ENCODE measurements around the gene ETHE1.
A peak's percentile ranks its signal among the peaks of the same experiment; 100 is the strongest.

The ETHE1 gene, protein sequence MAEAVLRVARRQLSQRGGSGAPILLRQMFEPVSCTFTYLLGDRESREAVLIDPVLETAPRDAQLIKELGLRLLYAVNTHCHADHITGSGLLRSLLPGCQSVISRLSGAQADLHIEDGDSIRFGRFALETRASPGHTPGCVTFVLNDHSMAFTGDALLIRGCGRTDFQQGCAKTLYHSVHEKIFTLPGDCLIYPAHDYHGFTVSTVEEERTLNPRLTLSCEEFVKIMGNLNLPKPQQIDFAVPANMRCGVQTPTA

DNA sequence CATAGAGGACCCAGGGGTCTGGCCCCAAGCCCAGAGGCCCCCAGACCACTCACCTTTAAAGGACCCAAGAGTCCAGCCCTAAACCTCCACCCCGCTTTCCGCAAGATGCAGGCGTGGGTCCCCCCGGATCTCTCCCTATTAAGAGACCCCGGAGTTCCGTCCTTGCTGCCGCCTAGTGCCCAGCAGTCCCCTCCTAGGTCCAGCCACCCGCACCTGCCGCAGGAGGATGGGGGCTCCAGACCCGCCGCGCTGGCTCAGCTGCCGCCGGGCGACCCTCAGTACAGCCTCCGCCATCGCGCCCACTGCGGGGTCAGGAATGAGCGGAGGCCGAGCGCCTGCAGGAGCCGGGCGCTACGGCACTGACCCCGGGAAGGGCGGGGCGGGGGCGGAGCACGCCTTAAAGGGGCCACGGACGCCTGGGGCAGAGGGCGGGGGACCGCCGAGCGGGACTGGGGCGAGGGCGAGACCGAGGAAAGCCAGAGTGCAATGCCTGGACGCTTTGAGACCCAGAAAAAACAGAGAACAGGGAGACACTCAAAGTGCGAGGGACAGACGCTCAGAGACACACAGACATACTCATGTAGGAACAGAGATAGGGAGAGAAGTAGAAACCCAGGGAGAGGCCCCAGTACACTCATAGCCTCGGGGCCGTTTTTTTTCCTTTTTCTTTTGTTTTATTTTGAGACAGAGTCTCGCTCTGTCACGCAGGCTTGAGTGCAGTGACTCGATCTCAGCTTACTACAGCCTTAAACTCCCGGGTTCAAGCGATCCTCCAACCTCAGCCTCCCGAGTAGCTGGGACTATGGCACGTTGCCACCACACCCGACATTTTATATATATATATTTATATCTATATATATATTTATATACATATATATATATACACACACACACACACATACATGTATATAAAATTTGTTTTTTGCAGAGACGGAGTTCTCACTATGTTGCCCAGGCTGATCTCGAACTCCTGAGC lies at the start of gene ETHE1:
ETHE1 (minus strand) TSS at position 318 of the 976 bp plus-strand sequence; CDS start at position 294, 24 bp downstream.
- DNase-seq (ENCODE audit: low spot score) = peak; percentile 80

DNA sequence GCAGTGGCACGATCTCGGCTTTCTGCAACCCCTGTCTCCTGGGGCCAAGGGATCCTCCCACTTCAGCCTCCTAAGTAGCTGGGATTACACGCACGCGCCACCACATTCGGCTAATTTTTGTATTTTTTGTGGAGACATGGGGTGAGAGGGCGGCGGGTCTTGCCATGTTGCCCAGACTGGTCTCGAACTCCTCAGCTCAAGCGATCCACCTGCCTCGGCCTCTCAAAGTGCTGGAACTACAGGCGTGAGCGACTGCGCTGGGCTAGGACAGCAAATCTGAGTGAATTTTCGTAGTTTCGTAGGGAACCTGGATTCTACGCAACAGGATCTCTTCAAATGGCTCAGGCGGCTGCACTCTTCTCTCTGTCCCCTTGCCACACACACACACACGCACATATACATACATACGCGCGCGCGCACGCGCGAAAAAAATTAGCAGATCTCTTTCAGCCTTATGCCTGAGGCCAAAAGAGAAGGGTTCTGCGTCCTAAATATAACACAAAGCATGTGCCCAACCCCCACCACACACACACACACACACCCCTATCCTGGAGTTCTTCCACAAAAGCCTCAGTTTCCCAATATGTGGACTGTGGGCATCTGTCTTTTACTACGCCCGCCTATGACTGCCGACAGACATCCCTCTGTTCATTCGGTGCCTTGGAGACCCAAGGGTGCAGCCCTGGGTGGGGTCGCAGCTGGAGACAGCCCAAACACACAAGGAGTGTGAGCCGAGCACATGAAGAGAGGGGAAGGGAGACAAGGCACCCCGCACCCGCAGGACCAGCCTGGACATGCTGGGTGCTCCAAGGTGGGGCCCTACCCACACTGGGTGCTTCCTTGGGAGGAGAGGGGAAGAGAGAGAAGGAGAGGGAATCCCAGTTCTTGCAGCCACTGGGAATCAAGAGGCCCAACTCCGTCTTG lies 49.2 kb upstream of the ETHE1 start:
- no peak for DNase-seq (ENCODE audit: low spot score)

DNA sequence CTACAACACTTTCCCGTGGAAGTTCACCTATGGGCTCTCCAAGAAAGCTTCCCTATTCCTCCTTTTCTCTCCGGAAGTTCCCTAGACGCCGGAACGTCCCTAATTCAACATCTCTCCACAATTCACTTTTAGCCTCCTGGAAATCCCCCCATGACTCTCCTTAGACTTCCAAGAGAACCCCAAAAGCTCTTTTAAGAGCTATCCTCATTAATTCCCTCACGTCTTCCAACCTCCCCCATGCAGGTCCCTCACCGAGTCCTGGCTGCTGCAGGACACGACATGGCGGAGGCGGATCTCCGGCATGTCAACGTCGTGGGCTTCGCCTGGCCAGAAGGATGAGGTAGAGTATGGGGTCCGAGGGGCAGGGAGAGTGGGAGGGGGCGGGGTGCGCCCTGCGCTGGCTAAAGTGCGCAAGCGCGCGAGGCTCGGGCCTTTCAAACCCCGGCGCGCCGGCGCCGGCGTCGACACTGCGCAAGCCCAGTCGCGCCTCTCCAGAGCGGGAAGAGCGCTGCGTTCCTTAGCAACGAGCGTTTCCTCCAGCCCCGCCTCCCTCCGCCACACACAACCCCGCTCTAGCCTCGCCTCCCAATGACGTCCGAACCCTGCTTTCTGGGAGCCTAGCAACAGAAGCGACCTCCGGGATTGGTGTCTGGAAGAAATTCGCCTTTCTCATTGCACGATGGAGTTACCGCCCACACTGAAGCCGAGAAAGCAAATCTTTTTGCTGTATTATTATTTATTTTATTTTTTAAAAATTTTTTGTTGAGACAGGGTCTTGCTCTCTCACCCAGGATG lies 48.4 kb upstream of the ETHE1 start, which contains the start of the genes PINLYP and XRCC1:
PINLYP (plus strand) TSS at position 646 of the 795 bp plus-strand sequence. CDS start 1,391 bp downstream, outside the sequence.
XRCC1 (minus strand) TSS at position 372 of the 795 bp plus-strand sequence; CDS start at position 303, 69 bp downstream.
- peak; percentile 98 for DNase-seq (ENCODE audit: low spot score)

DNA sequence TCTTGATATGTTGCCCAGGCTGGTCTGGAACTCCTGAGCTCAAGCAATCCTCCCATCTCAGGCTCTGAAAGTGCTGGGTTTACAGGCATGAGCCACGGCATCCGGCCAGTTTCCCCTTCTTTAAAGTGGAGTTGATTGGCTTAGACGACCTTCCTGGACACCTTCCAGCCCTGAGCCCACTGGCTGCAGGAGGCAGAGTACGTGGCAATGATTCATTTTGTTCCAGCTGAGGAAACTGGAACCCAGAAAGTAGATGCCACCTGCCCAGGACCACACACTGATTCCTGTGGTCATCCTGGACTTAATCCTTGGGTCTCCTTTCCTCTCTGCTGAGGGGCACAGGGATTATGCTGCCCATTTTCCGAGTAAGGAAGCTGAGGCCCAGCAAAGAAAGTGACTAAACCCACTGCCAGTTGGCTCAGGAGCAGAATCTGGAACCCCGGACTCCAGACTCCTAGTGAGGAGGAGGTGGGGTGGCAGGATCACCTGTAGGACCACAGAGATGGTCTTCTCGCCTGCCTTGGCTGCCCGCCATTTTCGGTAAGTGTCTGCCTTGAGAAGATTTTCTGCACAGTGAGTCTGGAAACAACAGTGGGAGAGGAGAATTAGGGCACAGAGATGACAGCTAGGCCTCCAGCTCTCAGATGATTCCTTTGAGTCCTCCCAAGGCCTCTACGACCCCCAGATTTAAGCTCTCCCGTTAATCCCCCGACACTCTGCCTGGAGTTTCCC lies 47.6 kb upstream of the ETHE1 start:
- no peak for DNase-seq (ENCODE audit: low spot score)

DNA sequence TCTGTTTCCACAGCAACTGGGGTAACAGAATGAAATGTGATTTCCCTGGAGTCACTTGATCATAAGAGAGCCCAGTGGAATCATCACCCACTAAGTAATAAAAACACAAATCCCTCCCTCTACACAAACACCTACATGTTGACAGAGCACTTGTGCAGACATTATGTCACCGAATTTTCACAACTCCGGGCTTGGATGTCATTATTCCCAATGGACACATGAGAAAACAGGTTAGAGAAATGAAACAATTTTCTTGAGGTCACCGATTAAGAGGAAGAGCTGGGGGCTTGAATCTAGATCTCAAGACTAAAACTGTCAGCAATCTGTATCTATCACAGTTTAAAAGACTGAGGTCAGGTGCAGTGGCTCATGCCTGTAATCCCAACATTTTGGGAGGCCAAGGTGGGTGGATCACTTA lies 45.2 kb upstream of the ETHE1 start:
- DNase-seq (ENCODE audit: low spot score) = no peak

DNA sequence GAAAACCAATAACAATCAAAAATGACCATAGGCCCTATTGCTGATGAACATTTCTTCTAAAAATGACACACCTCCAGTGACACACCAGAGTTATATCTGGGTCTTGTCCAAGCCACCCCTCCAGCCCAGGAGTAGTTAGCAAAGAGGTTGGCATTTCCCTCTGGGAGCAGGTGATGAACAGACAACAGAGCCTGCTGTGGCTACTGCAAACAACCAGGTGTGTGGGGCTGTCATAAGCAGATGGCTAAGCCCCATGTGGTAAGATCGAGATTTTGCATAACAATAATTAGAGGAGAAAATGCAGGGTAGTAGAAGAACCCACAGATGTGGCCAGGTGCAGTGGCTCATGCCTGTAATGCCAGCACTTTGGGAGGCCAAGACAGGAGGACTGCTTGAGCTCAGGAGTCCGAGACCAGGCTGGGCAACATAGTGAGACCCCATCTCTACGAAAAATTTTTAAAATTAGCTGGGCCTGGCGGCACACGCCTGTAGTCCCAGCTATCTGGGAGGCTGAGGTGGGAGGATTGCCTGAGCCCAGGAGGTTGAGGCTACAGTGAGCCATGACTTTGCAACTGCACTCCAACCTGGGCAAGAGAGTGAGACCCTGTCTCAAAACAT lies 43.3 kb upstream of the ETHE1 start:
- no peak for DNase-seq (ENCODE audit: low spot score)

DNA sequence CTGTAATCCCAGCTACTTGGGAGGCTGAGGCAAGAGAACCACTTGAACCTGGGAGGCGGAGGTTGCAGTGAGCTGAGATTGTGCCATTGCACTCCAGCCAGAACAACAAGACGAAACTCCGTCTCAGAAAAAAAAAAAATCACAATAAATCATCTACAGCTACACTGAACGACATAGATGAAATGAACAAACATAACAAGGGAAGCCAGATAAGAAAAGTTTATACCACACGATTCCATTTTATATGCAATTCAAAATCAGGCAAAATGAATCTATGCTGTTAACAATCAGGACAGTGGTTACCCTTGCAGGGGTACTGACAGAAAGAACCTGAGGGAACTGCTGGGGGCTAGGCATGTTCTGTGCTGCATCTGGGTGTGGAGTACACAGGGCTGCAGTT lies 42.7 kb upstream of the ETHE1 start:
- no peak for DNase-seq (ENCODE audit: low spot score)

DNA sequence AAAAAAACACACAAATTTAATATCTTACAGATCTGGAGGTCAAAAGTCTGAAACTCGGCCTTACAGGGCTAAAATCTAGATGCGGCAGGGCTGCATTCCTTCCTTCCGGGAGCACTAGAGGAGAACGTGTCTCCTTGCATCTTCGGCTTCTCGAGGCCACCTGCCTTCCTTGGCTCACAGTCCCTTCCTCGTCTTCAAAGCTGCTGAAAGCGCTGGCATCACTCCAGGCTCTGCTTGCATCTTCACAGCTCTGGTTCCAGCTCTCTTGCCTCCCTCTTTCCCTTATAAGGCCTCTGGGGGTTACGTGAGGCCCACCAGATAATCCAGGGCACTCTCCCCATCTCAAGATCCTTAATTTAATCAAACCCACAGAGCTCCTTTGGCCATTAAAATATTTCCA lies 37.8 kb upstream of the ETHE1 start:
- no peak for DNase-seq (ENCODE audit: low spot score)

DNA sequence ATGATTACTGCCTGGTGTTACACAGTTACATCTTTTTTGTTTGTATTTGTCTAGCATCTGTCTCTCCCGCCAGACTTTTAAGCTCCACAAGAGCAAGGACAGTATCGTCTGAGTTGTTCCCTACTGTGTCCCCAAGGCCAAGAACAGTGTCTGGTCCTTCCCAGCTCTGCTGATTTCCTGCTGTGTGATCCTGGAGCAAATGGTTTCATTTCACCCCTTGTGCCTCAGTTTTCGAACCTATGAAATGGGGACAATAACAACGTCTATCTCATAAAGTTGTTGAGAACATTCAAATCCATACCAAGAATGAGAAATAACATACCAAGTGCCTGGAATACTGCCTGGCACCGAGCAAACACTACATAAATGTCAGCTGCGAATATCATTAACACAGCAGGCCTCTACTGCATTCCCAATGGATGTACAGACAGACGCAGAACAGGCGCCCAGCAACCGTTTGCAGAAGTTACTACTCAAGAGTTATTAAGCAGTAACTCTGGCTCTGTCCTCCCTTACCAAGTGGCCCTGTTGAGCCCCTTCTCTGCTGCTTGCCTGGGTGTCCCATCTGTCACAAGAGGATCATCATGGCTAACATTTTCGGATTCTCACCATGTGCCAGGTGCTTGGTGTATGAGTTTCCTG lies 36.9 kb upstream of the ETHE1 start:
- DNase-seq (ENCODE audit: low spot score) = no peak

DNA sequence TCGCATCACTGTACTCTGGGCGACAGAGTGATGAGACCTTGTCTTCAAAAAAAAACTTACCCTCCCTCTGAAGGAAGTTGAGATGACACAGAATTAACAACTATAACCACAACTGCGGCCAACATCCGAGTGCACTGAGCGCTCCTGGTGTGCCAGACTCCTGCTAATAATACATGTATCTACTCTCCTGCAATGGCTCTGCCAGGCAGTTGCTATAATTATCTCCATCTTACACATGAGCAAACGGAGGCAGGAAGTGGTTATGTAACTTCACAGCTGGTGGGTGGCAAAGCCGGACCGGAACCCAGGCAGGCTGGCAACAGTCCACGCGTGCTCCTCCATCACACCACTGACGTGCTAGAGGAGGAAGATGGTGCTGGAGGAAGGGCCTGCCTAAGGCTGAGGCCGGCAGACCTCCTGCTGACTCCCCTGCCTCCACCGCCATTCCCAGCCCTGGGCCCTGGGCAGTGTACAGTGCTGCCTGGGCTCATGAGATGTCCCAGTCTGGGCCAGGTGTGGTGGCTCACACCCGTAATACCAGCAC lies 35.8 kb upstream of the ETHE1 start:
- peak; percentile 86 for DNase-seq (ENCODE audit: low spot score)

DNA sequence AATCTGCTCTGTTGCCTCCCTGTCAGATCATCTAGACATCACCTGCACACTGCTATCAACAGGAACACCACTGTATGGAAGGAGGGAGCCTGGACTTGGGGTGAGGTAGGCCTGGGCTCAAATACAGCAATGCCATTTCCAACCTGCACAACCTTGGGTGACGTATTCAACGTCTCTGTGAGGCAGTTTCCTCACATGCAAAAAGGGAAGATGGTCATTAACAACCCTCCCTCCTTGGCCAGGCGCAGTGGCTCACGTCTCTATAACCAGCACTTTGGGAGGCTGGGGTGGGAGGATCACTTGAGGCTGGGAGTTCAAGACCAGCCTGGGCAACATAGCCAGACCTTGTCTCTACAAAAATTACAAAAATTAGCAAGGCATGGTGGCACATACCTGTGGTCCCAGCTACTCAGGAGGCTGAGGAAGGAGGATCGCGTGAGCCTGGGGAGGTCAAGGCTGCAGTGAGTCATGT lies 35.3 kb upstream of the ETHE1 start:
- DNase-seq (ENCODE audit: low spot score) = no peak

DNA sequence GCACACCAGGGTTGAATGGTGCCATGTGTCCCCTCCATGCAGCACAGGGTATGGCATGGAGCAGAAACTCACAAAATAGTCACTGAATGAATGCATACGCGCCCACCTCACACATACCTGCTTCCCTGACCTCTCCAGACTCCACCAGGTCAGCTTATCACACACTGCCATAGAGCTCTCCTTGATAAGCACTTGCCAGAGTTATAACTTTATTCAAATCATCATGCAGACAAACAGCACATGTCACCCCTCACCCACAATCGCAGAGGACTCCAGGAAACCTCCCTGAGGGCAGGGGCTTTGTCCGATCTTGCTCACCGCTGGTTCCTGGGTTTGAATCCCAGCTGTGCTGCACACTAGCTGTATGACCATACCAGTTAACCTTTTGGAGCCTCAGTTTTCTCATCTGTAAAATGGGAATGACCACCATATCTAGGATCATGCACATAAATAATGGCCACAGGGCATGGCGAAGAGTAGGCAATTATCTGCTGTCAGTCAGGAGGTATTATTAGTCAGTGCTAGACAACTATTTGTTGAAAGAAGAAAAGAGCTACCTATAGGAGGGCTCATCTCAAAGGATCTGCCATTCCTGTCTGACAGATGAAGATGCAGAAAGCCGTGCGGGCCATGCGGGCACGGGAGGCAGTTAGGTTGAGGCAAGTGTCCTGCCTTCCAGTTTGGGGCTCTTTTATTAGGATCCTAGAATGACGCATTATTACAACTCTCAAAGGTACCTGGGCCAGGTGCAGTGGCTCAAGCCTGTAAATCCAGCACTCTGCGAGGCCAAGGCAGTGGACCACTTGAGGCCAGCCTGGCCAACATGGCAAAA lies 34.4 kb upstream of the ETHE1 start:
- no peak for DNase-seq (ENCODE audit: low spot score)

DNA sequence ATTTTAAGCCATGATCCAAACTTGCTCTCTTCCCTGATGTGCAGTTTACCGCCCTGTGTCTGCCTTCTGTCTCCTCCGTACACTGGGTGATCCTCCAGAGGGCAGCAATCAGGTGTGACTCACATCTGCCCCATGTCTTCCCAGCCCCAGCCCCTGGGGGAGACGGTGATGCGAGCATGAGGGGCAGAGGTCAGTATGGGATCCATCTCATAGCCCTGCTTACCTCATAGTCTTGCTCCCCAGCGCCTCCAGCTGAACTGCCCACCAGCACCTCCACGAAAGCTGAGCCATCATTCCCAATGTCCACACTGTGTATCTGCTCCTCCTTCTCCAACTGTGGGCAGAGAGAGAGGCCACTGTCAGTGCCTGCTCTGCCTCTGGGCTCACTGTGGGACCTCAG lies 33.7 kb upstream of the ETHE1 start:
- DNase-seq (ENCODE audit: low spot score) = no peak

DNA sequence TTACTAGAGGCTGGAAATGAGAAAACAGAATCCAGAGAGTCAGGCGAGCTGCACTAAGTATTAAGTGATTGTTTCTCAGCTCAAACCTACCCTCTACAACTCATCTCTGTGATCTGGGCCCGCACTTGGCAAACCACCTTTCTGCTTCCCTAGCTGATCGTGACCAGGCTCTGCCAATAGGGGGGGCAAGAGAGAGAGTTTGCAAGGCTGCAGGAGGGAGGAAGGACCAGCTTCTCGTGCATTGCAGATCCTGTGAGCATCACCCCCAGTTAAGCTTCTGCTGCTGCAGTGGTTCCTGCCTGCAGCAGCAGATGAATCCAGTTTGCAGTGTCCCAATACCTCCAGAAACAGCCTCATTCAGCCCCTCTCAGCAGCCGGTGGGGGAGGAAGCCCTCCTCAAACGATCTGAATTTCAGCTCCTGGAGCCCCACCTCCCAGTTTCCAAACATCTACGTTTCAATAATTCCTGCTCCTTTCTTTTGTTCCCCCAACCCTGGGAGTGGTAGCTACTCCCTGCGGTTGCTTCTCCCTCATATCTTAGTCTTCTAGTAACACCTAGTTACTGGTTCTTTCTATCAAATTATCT lies 28.3 kb upstream of the ETHE1 start:
- DNase-seq (ENCODE audit: low spot score) = peak; percentile 85

DNA sequence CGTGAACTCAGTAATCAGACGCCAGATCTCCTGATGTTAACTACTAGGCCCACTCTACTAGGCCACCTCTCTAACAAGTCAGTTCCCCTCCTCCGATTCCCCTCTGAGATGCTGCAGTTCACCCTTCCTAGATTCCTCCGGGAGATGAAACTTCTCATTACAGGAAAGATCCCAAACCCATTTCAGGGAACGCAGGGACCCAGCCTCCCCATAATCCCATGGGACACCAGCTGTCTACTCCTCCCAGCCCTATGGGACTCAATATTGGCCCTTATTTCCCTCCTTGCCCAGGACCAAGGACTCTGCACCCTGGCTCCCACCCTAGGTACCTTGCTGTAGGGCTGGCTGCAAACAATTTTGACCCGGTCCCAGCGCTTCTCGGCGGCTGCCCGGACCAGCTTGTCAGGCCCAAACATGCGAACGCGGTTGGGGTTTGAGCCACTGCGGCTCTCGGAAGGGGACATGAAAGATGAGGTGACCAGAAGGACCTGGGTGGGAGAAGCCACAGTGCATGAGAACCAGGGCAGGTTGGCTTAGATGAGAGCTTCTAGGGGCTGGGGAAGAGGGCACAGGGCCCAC lies 27.4 kb upstream of the ETHE1 start:
- DNase-seq (ENCODE audit: low spot score) = no peak

DNA sequence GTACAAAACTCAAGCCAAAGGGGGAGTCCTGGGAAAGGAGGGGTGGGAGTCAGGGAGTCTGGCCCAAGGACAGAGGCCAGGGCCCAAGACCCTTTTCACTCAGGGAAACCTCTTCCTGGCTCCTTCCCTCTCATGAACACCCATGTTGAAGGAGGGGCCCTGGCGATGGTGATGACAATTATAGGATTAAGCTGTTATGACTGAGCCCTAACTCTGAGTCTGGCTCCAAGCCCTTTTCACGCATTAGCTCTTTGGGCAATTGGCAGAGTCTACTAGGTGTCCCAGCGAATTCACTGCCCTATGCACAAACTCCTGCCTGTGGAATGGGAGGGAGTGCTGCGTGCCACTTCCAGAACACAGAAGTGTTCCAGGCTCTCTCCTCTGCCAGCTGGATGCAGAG lies 26.7 kb upstream of the ETHE1 start:
- DNase-seq (ENCODE audit: low spot score) = no peak

DNA sequence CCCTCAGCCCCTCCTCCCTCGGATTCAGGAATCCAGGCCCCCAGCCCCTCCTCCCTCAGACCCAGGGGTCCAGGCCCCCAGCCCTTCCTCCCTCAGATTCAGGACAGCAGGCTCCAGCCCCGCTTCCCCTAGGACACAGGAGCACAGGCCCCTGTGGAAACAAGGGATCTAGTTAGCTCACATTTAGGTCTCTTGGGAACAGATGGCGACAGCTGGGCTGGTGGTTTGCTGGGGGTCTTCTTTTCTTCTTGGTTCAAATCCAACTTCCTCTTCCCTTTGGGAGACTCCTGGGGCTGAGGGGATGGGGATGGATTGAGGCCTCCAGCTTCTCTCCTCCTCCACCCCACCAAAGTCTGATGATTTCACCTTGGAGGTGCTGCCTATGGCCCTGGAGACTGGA lies 25.6 kb upstream of the ETHE1 start:
- no peak for DNase-seq (ENCODE audit: low spot score)

DNA sequence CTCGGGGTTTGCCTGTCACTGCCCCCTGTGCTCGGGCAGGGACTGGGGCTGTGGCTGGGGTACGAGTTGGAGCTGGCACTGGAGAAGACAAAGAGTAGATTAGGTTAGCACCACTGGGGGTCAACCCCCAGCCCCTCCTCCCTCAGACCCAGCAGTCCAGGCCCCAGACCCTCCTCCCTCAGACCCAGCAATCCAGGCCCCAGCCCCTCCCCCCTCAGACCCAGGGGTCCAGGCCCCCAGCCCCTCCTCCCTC lies 25.1 kb upstream of the ETHE1 start:
- DNase-seq (ENCODE audit: low spot score) = no peak

Data from activated CD4-positive, alpha-beta T cell treated with anti-CD3 and anti-CD28 coated beads, Interleukin-2, Interleukin-4, amounts not matched to agents 100 ng/mL and 50 ng/mL, durations not matched to agents 16 hours and 8 hours (primary cell).